ENCODE measurements around the gene PKN2.

PKN2 gene

GRCh38 chr1:88685259-88685620 is 1.2 kb downstream of the PKN2 start:
- Histone ChIP-seq H3K9ac (ENCODE audit: low read depth, low read length, poor library complexity) (no peak overlapping the region), H3K4me3 (ENCODE audit: low read length in 2 of 2) (peak overlapping the region; percentile 60 to 99), H3K36me3 (replicated peaks in 1 of 2; ENCODE audit: control insufficient read depth in 2 of 2, insufficient read depth in 2 of 2, low read length in 2 of 2) (peaks cover 0 to 24% of the 10 kb centered on the region in 2 donors), H2BK15ac (ENCODE audit: low read length) (no peak overlapping the region), H3K4me1 (ENCODE audit: control insufficient read depth in 2 of 2, insufficient read depth in 1 of 2, low read depth in 1 of 2, low read length in 2 of 2) (peaks cover 0 to 4% of the 10 kb centered on the region in 2 donors), H2BK120ac (ENCODE audit: low read depth, low read length) (no peak overlapping the region), H3K27me3 (ENCODE audit: control insufficient read depth in 3 of 3, insufficient read depth in 3 of 3, low read depth in 1 of 3, low read length in 3 of 3) (no peaks in the 10 kb centered on the region), H3K9me3 (replicated peaks in 1 of 2; ENCODE audit: control insufficient read depth in 2 of 2, insufficient read depth in 1 of 2, low read depth in 1 of 2, low read length in 2 of 2) (no peaks in the 10 kb centered on the region), H3K27ac (replicated peaks; ENCODE audit: low read length) (peak overlapping the region; percentile 96), H3K14ac (ENCODE audit: low read length) (no peak overlapping the region), H3K4ac (ENCODE audit: low read length) (no peak overlapping the region), H3K79me1 (ENCODE audit: low read depth, low read length) (no peaks in the 10 kb centered on the region), H3K23ac (ENCODE audit: low read depth, low read length, poor library complexity) (no peak overlapping the region), H3K4me2 (ENCODE audit: insufficient read depth, low read length, poor library complexity, severe bottlenecking) (peak overlapping the region; percentile 26), H4K8ac (ENCODE audit: low read depth, low read length) (no peak overlapping the region), H2BK12ac (ENCODE audit: low read length) (no peak overlapping the region), H2AK5ac (ENCODE audit: low read depth, low read length) (no peak overlapping the region), H4K91ac (ENCODE audit: low read depth, low read length, poor library complexity) (no peak overlapping the region), H2BK5ac (ENCODE audit: low read length) (no peak overlapping the region), H3K18ac (ENCODE audit: low read length) (no peak overlapping the region), H2AFZ (ENCODE audit: low read length) (peak overlapping the region; percentile 94)
- no CpG with 5 or more reads among the region's 7 CpGs for WGBS, 2 donors (ENCODE audit: extremely low coverage in 2 of 2, insufficient read length in 2 of 2, insufficient replicate concordance in 1 of 2)
- DNase-seq (ENCODE audit: low spot score), result no peak

- DNase-seq (ENCODE audit: low spot score), result no peak
- H3K4ac ChIP-seq (ENCODE audit: low read length), result no peak overlapping the region
- no peak overlapping the region for H2BK5ac ChIP-seq (ENCODE audit: low read length)
- H3K9me3 ChIP-seq (replicated peaks in 1 of 2; ENCODE audit: control insufficient read depth in 2 of 2, insufficient read depth in 1 of 2, low read depth in 1 of 2, low read length in 2 of 2), result peaks cover 0 to 15% of the 10 kb centered on the region in 2 donors
- no peaks in the 10 kb centered on the region for H3K27me3 ChIP-seq (ENCODE audit: control insufficient read depth in 3 of 3, insufficient read depth in 3 of 3, low read depth in 1 of 3, low read length in 3 of 3)
- H3K27ac ChIP-seq (replicated peaks; ENCODE audit: low read length), result no peak overlapping the region
- WGBS, 2 donors (ENCODE audit: extremely low coverage in 2 of 2, insufficient read length in 2 of 2, insufficient replicate concordance in 1 of 2), result no CpG with 5 or more reads among the region's 3 CpGs
- no peak overlapping the region for H2BK15ac ChIP-seq (ENCODE audit: low read length)
- peaks cover 2 to 63% of the 10 kb centered on the region in 2 donors for H3K36me3 ChIP-seq (replicated peaks in 1 of 2; ENCODE audit: control insufficient read depth in 2 of 2, insufficient read depth in 2 of 2, low read length in 2 of 2)
- no peak overlapping the region for H2BK120ac ChIP-seq (ENCODE audit: low read depth, low read length)
- no peak overlapping the region for H3K4me2 ChIP-seq (ENCODE audit: insufficient read depth, low read length, poor library complexity, severe bottlenecking)
- H3K79me1 ChIP-seq (ENCODE audit: low read depth, low read length), result no peaks in the 10 kb centered on the region
- H3K18ac ChIP-seq (ENCODE audit: low read length), result no peak overlapping the region
- H3K4me1 ChIP-seq (ENCODE audit: control insufficient read depth in 2 of 2, insufficient read depth in 1 of 2, low read depth in 1 of 2, low read length in 2 of 2), result peaks cover 0 to 3% of the 10 kb centered on the region in 2 donors
- H2AFZ ChIP-seq (ENCODE audit: low read length), result no peak overlapping the region
- no peak overlapping the region for H3K14ac ChIP-seq (ENCODE audit: low read length)
- H3K9ac ChIP-seq (ENCODE audit: low read depth, low read length, poor library complexity), result no peak overlapping the region
- no peak overlapping the region for H2AK5ac ChIP-seq (ENCODE audit: low read depth, low read length)
- no peak overlapping the region for H4K8ac ChIP-seq (ENCODE audit: low read depth, low read length)
- no peak overlapping the region for H2BK12ac ChIP-seq (ENCODE audit: low read length)
- no peak overlapping the region for H4K91ac ChIP-seq (ENCODE audit: low read depth, low read length, poor library complexity)
- H3K4me3 ChIP-seq (ENCODE audit: low read length in 2 of 2), result no peak overlapping the region
- no peak overlapping the region for H3K23ac ChIP-seq (ENCODE audit: low read depth, low read length, poor library complexity)
Observed at GRCh38 chr1:88691540-88691939, 7.5 kb downstream of the PKN2 start.

GRCh38 chr1:88695781-88696180 is 11.7 kb downstream of the PKN2 start:
- Histone ChIP-seq H3K36me3 (replicated peaks in 1 of 2; ENCODE audit: control insufficient read depth in 2 of 2, insufficient read depth in 2 of 2, low read length in 2 of 2) (peaks cover 2 to 43% of the 10 kb centered on the region in 2 donors), H4K91ac (ENCODE audit: low read depth, low read length, poor library complexity) (no peak overlapping the region), H3K4ac (ENCODE audit: low read length) (no peak overlapping the region), H3K4me3 (ENCODE audit: low read length in 2 of 2) (no peak overlapping the region), H2AFZ (ENCODE audit: low read length) (no peak overlapping the region), H3K4me2 (ENCODE audit: insufficient read depth, low read length, poor library complexity, severe bottlenecking) (no peak overlapping the region), H2BK15ac (ENCODE audit: low read length) (no peak overlapping the region), H4K8ac (ENCODE audit: low read depth, low read length) (no peak overlapping the region), H3K27ac (replicated peaks; ENCODE audit: low read length) (no peak overlapping the region), H3K23ac (ENCODE audit: low read depth, low read length, poor library complexity) (no peak overlapping the region), H2BK120ac (ENCODE audit: low read depth, low read length) (no peak overlapping the region), H3K14ac (ENCODE audit: low read length) (no peak overlapping the region), H3K9ac (ENCODE audit: low read depth, low read length, poor library complexity) (no peak overlapping the region), H3K4me1 (ENCODE audit: control insufficient read depth in 2 of 2, insufficient read depth in 1 of 2, low read depth in 1 of 2, low read length in 2 of 2) (no peaks in the 10 kb centered on the region), H3K18ac (ENCODE audit: low read length) (no peak overlapping the region), H3K27me3 (ENCODE audit: control insufficient read depth in 3 of 3, insufficient read depth in 3 of 3, low read depth in 1 of 3, low read length in 3 of 3) (no peaks in the 10 kb centered on the region), H2BK12ac (ENCODE audit: low read length) (no peak overlapping the region), H3K9me3 (replicated peaks in 1 of 2; ENCODE audit: control insufficient read depth in 2 of 2, insufficient read depth in 1 of 2, low read depth in 1 of 2, low read length in 2 of 2) (peaks cover 0 to 15% of the 10 kb centered on the region in 2 donors), H2BK5ac (ENCODE audit: low read length) (no peak overlapping the region), H2AK5ac (ENCODE audit: low read depth, low read length) (no peak overlapping the region), H3K79me1 (ENCODE audit: low read depth, low read length) (peaks cover 2% of the 10 kb centered on the region)
- no peak for DNase-seq (ENCODE audit: low spot score)
- no CpG with 5 or more reads among the region's 3 CpGs for WGBS, 2 donors (ENCODE audit: extremely low coverage in 2 of 2, insufficient read length in 2 of 2, insufficient replicate concordance in 1 of 2)

- H4K8ac ChIP-seq (ENCODE audit: low read depth, low read length), result no peak overlapping the region
Observed at GRCh38 chr1:88697503-88697902, 13.4 kb downstream of the PKN2 start.

More at GRCh38 chr1:88697503-88697902, 13.4 kb downstream of the PKN2 start:
- Histone ChIP-seq H3K18ac (ENCODE audit: low read length) (no peak overlapping the region), H3K79me1 (ENCODE audit: low read depth, low read length) (peaks cover 2% of the 10 kb centered on the region), H2BK12ac (ENCODE audit: low read length) (no peak overlapping the region), H3K4me2 (ENCODE audit: insufficient read depth, low read length, poor library complexity, severe bottlenecking) (no peak overlapping the region), H3K4me3 (ENCODE audit: low read length in 2 of 2) (no peak overlapping the region), H2BK5ac (ENCODE audit: low read length) (no peak overlapping the region), H2AK5ac (ENCODE audit: low read depth, low read length) (no peak overlapping the region), H3K27ac (replicated peaks; ENCODE audit: low read length) (no peak overlapping the region), H2BK15ac (ENCODE audit: low read length) (no peak overlapping the region), H4K91ac (ENCODE audit: low read depth, low read length, poor library complexity) (no peak overlapping the region), H3K4me1 (ENCODE audit: control insufficient read depth in 2 of 2, insufficient read depth in 1 of 2, low read depth in 1 of 2, low read length in 2 of 2) (no peaks in the 10 kb centered on the region), H3K36me3 (replicated peaks in 1 of 2; ENCODE audit: control insufficient read depth in 2 of 2, insufficient read depth in 2 of 2, low read length in 2 of 2) (peaks cover 2 to 26% of the 10 kb centered on the region in 2 donors), H3K23ac (ENCODE audit: low read depth, low read length, poor library complexity) (no peak overlapping the region), H3K9me3 (replicated peaks in 1 of 2; ENCODE audit: control insufficient read depth in 2 of 2, insufficient read depth in 1 of 2, low read depth in 1 of 2, low read length in 2 of 2) (peaks cover 0 to 15% of the 10 kb centered on the region in 2 donors), H3K27me3 (ENCODE audit: control insufficient read depth in 3 of 3, insufficient read depth in 3 of 3, low read depth in 1 of 3, low read length in 3 of 3) (no peaks in the 10 kb centered on the region), H3K14ac (ENCODE audit: low read length) (no peak overlapping the region), H2BK120ac (ENCODE audit: low read depth, low read length) (no peak overlapping the region), H3K4ac (ENCODE audit: low read length) (no peak overlapping the region), H2AFZ (ENCODE audit: low read length) (no peak overlapping the region), H3K9ac (ENCODE audit: low read depth, low read length, poor library complexity) (no peak overlapping the region)
- no peak for DNase-seq (ENCODE audit: low spot score)

All from neuronal stem cell (in vitro differentiated cells).